DND-41 (cell line): ENCODE measurements around the gene VWA2.

ENCODE experiments used
- ATAC-seq: fragments of 200-7000 bp; cut with Tn5 transposase; 3 replicates; pipeline ENCODE4 v1.9.1; 2021; ENCODE audit warnings: low read depth; ENCODE audit not compliant: insufficient read depth
- DNase-seq: peaks from one replicate; pipeline ENCODE4 v3.0.0-alpha.2; 2020
- H2AFZ ChIP-seq: 2 replicates; pipeline ENCODE4 v1.6.0; 2012; ENCODE audit warnings: low read depth, low read length
- H3K27ac ChIP-seq: 2 replicates; pipeline ENCODE4 v1.5.1; 2012; ENCODE audit warnings: low read length, inconsistent platforms
- H3K27me3 ChIP-seq: fragments of 200-600 bp; sonication (generic); 2 replicates; pipeline ENCODE4 v1.6.0; 2012; ENCODE audit warnings: low read length, mild to moderate bottlenecking, inconsistent platforms; ENCODE audit not compliant: insufficient read depth, poor library complexity
- H3K36me3 ChIP-seq: 2 replicates; pipeline ENCODE4 v1.5.1; 2012; ENCODE audit warnings: low read length, inconsistent platforms; ENCODE audit not compliant: insufficient read depth
- H3K4me1 ChIP-seq: 2 replicates; pipeline ENCODE4 v1.5.1; 2012; ENCODE audit warnings: mild to moderate bottlenecking, low read length; ENCODE audit not compliant: insufficient read depth
- H3K4me2 ChIP-seq: 2 replicates; pipeline ENCODE4 v1.6.0; 2012; ENCODE audit warnings: mild to moderate bottlenecking, moderate library complexity, low read length, inconsistent platforms; ENCODE audit not compliant: insufficient read depth
- H3K4me3 ChIP-seq, 2 experiments: fragments of 200-600 bp in 1 of 2; shearing (Covaris generic) in 1 of 2; 2 replicates each; pipeline ENCODE4 v1.5.1; 2012 to 2016; ENCODE audit warnings: inconsistent platforms in 2 of 2, low read length in 2 of 2, mild to moderate bottlenecking in 2 of 2, low read depth in 1 of 2, moderate library complexity in 1 of 2
- H3K79me2 ChIP-seq: 2 replicates; pipeline ENCODE4 v1.6.0; 2012; ENCODE audit warnings: low read length, inconsistent platforms; ENCODE audit not compliant: insufficient read depth
- H3K9ac ChIP-seq: 2 replicates; pipeline ENCODE4 v1.6.0; 2012; ENCODE audit warnings: low read depth, mild to moderate bottlenecking, inconsistent platforms, low read length, moderate library complexity
- H3K9me3 ChIP-seq: 2 replicates; pipeline ENCODE4 v1.5.1; 2012; ENCODE audit warnings: low read length, moderate library complexity, mild to moderate bottlenecking, inconsistent platforms; ENCODE audit not compliant: insufficient read depth, severe bottlenecking
- H4K20me1 ChIP-seq: 2 replicates; pipeline ENCODE4 v1.6.0; 2012; ENCODE audit warnings: low read length; ENCODE audit not compliant: insufficient read depth
- EZH2 ChIP-seq: IDR thresholded peaks from 3 replicates; pipeline ENCODE4 v1.6.1; 2012; ENCODE audit warnings: borderline replicate concordance, low read depth, mild to moderate bottlenecking, moderate library complexity, low read length, inconsistent platforms; ENCODE audit not compliant: severe bottlenecking
- TF ChIP-seq, protein P1 (sequence below): IDR thresholded peaks from 2 replicates; pipeline ENCODE4 v1.5.1; 2012; ENCODE audit warnings: borderline replicate concordance, low read length, moderate library complexity, mild to moderate bottlenecking; ENCODE audit not compliant: poor library complexity, severe bottlenecking; ENCODE audit errors: extremely low read depth

Gene VWA2

DNA sequence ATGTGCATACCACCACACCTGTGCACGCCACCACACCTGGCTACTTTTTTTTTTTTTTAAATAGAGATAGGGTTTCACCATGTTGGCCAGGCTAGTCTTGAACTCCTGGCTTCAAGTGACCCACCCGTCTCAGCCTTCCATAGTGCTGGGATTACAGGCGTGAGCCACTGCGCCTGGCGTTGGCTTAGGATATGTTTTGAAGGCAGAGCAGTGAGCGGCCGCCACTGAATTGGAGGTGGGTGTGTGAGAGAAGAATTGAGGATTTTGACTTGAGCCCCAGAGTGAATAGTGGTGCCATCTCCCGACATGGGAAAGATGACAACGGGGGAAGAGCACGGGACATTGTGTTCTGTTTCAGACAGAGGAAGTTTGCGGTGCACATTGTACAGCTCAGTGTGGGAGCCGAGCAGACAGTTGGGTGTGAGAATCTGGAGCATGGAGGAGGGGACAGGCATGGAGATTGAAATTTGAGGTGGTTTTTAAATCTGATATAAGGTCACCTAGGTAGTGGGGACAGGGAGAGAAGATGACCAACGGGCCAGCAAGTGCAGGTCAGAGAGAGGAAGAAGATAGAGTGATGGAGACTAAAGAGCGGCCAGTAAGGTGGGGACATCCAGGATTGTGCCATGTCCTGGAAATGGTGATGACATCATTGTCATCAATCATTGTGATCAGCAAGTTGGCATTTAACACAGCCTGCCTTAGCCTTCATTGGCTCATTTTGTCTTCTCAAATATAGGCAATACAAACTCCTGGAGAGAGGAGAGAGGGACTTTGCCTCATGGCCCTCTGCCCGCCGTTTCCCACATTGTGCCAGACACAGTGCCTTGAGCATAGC, 35.8 kb downstream of the VWA2 start:
- ATAC-seq (no peak), DNase-seq (no peak)
- TF ChIP-seq EZH2, result no peak
- Histone ChIP-seq H3K36me3 (no peaks in the 10 kb centered on the region), H3K4me2 (no peak overlapping the region), H3K27me3 (peaks cover 3% of the 10 kb centered on the region), H3K79me2 (no peaks in the 10 kb centered on the region), H3K4me3 (no peak overlapping the region), H3K9ac (no peak overlapping the region), H2AFZ (no peak overlapping the region), H3K9me3 (no peaks in the 10 kb centered on the region), H3K27ac (no peak overlapping the region), H3K4me1 (no peaks in the 10 kb centered on the region), H4K20me1 (no peaks in the 10 kb centered on the region)

DNA sequence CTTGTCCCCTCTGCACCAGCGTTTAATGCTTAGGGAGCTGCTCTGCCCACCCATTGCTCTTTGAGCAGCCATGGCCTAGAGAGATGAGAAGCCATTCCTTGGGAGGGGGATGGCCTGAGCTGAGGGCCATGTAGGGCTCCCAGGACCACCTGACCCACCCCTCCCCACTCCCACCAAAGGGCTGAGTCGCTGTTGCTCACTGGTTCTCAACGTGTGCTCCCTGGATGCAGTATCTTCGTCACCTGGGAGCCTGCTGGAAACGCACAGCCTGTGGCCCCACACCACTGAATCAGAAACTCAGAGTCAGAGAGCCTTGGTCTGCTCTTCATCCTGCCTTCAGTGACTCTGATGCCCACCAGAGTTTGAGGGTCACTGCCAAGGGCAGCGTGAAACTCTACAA, 37.0 kb downstream of the VWA2 start:
- no peak for ATAC-seq

DNA sequence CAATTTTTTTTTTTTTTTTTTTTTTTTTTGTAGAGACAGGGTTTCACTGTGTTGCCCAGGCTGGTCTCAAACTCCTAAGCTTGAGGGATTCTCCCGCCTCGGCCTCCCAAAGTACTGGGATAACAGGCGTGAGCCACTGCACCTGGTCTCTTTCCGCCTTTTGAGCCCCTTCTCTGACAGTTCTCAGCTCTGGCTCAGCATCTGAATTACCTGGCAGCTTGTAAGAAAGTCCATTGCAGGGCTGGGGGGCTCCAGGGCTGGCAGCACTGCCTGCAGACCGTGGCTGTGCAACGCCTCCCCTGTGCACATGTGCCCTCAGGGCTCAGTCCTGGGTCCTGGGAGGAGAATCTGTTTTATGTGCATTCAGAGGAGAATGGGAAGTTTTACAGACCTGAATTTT, 37.6 kb downstream of the VWA2 start:
- TF ChIP-seq, protein P1, sequence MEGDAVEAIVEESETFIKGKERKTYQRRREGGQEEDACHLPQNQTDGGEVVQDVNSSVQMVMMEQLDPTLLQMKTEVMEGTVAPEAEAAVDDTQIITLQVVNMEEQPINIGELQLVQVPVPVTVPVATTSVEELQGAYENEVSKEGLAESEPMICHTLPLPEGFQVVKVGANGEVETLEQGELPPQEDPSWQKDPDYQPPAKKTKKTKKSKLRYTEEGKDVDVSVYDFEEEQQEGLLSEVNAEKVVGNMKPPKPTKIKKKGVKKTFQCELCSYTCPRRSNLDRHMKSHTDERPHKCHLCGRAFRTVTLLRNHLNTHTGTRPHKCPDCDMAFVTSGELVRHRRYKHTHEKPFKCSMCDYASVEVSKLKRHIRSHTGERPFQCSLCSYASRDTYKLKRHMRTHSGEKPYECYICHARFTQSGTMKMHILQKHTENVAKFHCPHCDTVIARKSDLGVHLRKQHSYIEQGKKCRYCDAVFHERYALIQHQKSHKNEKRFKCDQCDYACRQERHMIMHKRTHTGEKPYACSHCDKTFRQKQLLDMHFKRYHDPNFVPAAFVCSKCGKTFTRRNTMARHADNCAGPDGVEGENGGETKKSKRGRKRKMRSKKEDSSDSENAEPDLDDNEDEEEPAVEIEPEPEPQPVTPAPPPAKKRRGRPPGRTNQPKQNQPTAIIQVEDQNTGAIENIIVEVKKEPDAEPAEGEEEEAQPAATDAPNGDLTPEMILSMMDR, result no peak
- TF ChIP-seq EZH2, result no peak
- Histone ChIP-seq H4K20me1 (no peaks in the 10 kb centered on the region), H3K4me2 (no peak overlapping the region), H3K36me3 (no peaks in the 10 kb centered on the region), H3K27me3 (peaks cover 3% of the 10 kb centered on the region), H2AFZ (no peak overlapping the region), H3K9me3 (no peaks in the 10 kb centered on the region), H3K79me2 (no peaks in the 10 kb centered on the region), H3K9ac (no peak overlapping the region), H3K4me3 (no peak overlapping the region), H3K27ac (no peak overlapping the region), H3K4me1 (no peaks in the 10 kb centered on the region)
- ATAC-seq (no peak), DNase-seq (no peak)

More for the DNA sequence above, 37.0 kb downstream of the VWA2 start:
- no peak overlapping the region for H3K4me2 ChIP-seq
- TF ChIP-seq EZH2, result no peak
- TF ChIP-seq, protein P1, result no peak
- H3K9me3 ChIP-seq, result no peaks in the 10 kb centered on the region
- no peaks in the 10 kb centered on the region for H3K4me1 ChIP-seq
- peaks cover 3% of the 10 kb centered on the region for H3K27me3 ChIP-seq
- no peak overlapping the region for H2AFZ ChIP-seq
- no peak for DNase-seq
- no peak overlapping the region for H3K27ac ChIP-seq
- no peaks in the 10 kb centered on the region for H3K36me3 ChIP-seq
- no peaks in the 10 kb centered on the region for H4K20me1 ChIP-seq
- no peak overlapping the region for H3K4me3 ChIP-seq
- no peak overlapping the region for H3K9ac ChIP-seq
- H3K79me2 ChIP-seq, result no peaks in the 10 kb centered on the region

GRCh38 chr10:114278140-114278883, 39.3 kb downstream of the VWA2 start:
- Histone ChIP-seq H3K9ac (no peak overlapping the region), H3K27ac (no peak overlapping the region), H3K4me3 (no peak overlapping the region), H3K79me2 (no peaks in the 10 kb centered on the region), H3K36me3 (no peaks in the 10 kb centered on the region), H4K20me1 (no peaks in the 10 kb centered on the region), H3K27me3 (peaks cover 3% of the 10 kb centered on the region), H3K4me2 (no peak overlapping the region), H3K4me1 (no peaks in the 10 kb centered on the region), H2AFZ (no peak overlapping the region), H3K9me3 (no peaks in the 10 kb centered on the region)
- no peak for DNase-seq
- no peak for ATAC-seq
- TF ChIP-seq, protein P1, result no peak
- TF ChIP-seq EZH2, result no peak
